HepG2 (cell line): ENCODE measurements around the gene CPNE5. TPM values are rescaled to one million over a fixed set of nuclear protein-coding genes. Genes with fewer than 3 reads are reported as not detected.

ENCODE experiments used
- EP300 ChIP-seq, 3 experiments: sonication (generic) in 1 of 3; formaldehyde crosslinking in 1 of 3; IDR thresholded peaks; 2 replicates each; pipeline versions ENCODE4 v1.5.1 to v1.6.1; 2011 to 2020; ENCODE audit warnings: low read depth in 2 of 3, low read length in 2 of 3, borderline replicate concordance in 1 of 3, improper control_type of control experiment in 1 of 3, mild to moderate bottlenecking in 1 of 3, missing genetic modification reagents in 1 of 3, moderate library complexity in 1 of 3
- ESRRA ChIP-seq: sonication (generic); formaldehyde crosslinking; IDR thresholded peaks from 2 replicates; pipeline ENCODE4 v1.5.1; 2020; ENCODE audit warnings: mild to moderate bottlenecking, low read depth, missing genetic modification reagents
- GATA4 ChIP-seq: sonication (generic); IDR thresholded peaks from 2 replicates; pipeline ENCODE4 v1.6.1; 2016; ENCODE audit warnings: antibody characterized with exemption, low read depth, borderline replicate concordance
- KDM5A ChIP-seq: fragments of 200-600 bp; sonication (generic); IDR thresholded peaks from 2 replicates; pipeline ENCODE4 v1.7.0; 2018; ENCODE audit warnings: antibody characterized with exemption, mild to moderate bottlenecking, low read length, borderline replicate concordance
- NCOR1 ChIP-seq: fragments of 200-600 bp; sonication (generic); IDR thresholded peaks from 2 replicates; pipeline ENCODE4 v1.7.0; 2017; ENCODE audit warnings: antibody characterized with exemption, low read length, borderline replicate concordance
- NR0B2 ChIP-seq: sonication (generic); formaldehyde crosslinking; IDR thresholded peaks from 2 replicates; pipeline ENCODE4 v1.4.0; 2020; ENCODE audit warnings: mild to moderate bottlenecking, missing genetic modification reagents
- RFXANK ChIP-seq: IDR thresholded peaks from 2 replicates; pipeline ENCODE4 v1.6.1; 2016
- RORA ChIP-seq: sonication (generic); formaldehyde crosslinking; IDR thresholded peaks from 2 replicates; pipeline ENCODE4 v1.5.0; 2020; ENCODE audit warnings: mild to moderate bottlenecking, missing genetic modification reagents, moderate library complexity
- SAFB2 ChIP-seq: sonication (generic); formaldehyde crosslinking; IDR thresholded peaks from 2 replicates; pipeline ENCODE4 v1.5.1; 2020; ENCODE audit warnings: missing genetic modification reagents, low read depth, mild to moderate bottlenecking, borderline replicate concordance
- ZFP36L1 ChIP-seq: sonication (generic); formaldehyde crosslinking; IDR thresholded peaks from 2 replicates; pipeline ENCODE4 v1.8.0; 2022; ENCODE audit warnings: mild to moderate bottlenecking, missing genetic modification reagents, moderate library complexity
- ZMYM4 ChIP-seq: sonication (generic); formaldehyde crosslinking; IDR thresholded peaks from 2 replicates; pipeline ENCODE4 v1.8.1; 2023; ENCODE audit warnings: mild to moderate bottlenecking, missing genetic modification reagents
- ZNF160 ChIP-seq: sonication (generic); formaldehyde crosslinking; IDR thresholded peaks from 2 replicates; pipeline ENCODE4 v1.8.0; 2022; ENCODE audit warnings: mild to moderate bottlenecking, inconsistent platforms, missing genetic modification reagents
- ZNF282 ChIP-seq: fragments of 450-650 bp; IDR thresholded peaks from 2 replicates; pipeline ENCODE4 v1.6.1; 2018; ENCODE audit not compliant: partially characterized antibody
- ZNF335 ChIP-seq: sonication (generic); formaldehyde crosslinking; IDR thresholded peaks from 2 replicates; pipeline ENCODE4 v1.4.0; 2020; ENCODE audit warnings: missing genetic modification reagents
- ZNF605 ChIP-seq: sonication (generic); formaldehyde crosslinking; IDR thresholded peaks from 2 replicates; pipeline ENCODE4 v1.8.0; 2022; ENCODE audit warnings: mild to moderate bottlenecking, missing genetic modification reagents
- ZNF710 ChIP-seq: sonication (generic); formaldehyde crosslinking; IDR thresholded peaks from 2 replicates; pipeline ENCODE4 v1.5.0; 2020; ENCODE audit warnings: mild to moderate bottlenecking, missing genetic modification reagents, borderline replicate concordance
- ZNF83 ChIP-seq: sonication (generic); formaldehyde crosslinking; IDR thresholded peaks from 2 replicates; pipeline ENCODE4 v1.4.0; 2020; ENCODE audit warnings: missing genetic modification reagents, mild to moderate bottlenecking, borderline replicate concordance
- polyA plus RNA-seq, 8 experiments: library from polyadenylated mRNA; depleted of rRNA in 3 of 8; stranded (reverse) in 7 of 8; unstranded in 1 of 8; fragments of >200 nt; fragmentation: Illumina TruSeq in 4 of 8; extraction: Trizol in 4 of 8; gene quantifications; 2 replicates each; pipeline versions ENCODE4 v1.2.1 to v1.2.3, GENCODE V29; 2011 to 2016; ENCODE audit warnings: low read depth in 4 of 8, missing spikeins in 1 of 8, mixed read lengths in 1 of 8; ENCODE audit not compliant: insufficient read depth in 1 of 8
- total RNA-seq, 5 experiments: library from RNA; depleted of rRNA; stranded (reverse); fragments of >200 nt; fragmentation: Illumina TruSeq; extraction: Trizol; gene quantifications; 2 replicates each; pipeline ENCODE4 v1.2.3, GENCODE V29; 2016; ENCODE audit warnings: low read depth in 1 of 5
- TF ChIP-seq, protein P1 (sequence below): sonication (generic); formaldehyde crosslinking; IDR thresholded peaks from 2 replicates; pipeline ENCODE4 v1.5.0; 2020; ENCODE audit warnings: mild to moderate bottlenecking, missing genetic modification reagents
- TF ChIP-seq, protein P2 (sequence below): IDR thresholded peaks from 2 replicates; pipeline ENCODE4 v1.6.1; 2012; ENCODE audit warnings: inconsistent platforms
- TF ChIP-seq, protein P3 (sequence below): sonication (generic); formaldehyde crosslinking; IDR thresholded peaks from 2 replicates; pipeline ENCODE4 v1.4.0; 2020; ENCODE audit warnings: missing genetic modification reagents

CPNE5 gene
- total and polyA plus RNA-seq, 2 of the 13 experiments (the other 11 are each of a cell fraction or from before 2014, with no cell fraction given), result 0.16 TPM; not detected in 1

DNA sequence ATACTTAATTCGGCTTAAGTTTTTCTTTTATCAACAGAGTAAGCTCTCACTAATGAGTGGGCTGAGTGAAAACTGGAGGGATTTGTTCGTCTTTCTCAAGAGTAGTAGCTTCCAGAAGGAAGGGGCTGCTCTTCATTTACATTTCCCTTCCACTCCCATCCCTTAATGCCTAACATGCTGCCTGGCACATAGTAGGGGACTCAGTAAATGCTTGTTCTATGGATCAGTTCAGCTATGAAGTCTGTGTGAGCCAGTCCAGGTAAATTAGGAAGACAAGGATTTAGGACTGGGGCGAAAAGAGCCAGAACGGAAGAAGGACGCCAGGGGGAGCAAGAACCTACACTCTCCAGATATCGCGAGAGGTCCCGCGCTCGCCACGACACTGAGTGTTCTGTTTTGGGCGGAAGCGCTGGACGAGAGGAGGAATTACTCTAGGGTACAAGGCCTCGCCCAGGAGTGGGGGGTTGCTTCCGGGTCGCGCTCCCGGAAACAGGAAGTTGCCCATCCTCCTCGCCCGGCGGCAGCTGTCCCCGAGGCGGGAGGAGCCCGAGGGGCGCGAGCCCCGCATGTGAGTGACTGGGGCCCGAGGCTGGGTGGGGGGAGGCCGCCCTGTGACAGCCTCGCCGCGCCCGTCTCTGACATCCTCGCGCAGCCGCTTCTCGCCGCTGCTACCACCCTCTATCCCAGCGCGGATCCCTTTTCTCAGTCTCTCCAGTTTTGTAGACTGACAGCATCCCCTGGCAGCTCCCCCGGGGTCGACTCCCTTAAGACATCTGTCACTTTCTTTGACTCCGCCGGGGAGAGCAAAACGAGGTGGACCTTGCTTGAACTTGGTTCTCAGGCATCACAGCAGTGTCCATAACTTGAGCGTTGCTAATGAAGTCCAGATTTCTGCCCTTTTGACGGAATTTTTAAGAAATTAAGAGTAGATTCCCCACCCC lies 46.5 kb upstream of the CPNE5 start, which contains the start of gene C6orf89 (continued):
- TF ChIP-seq ZNF710 (peak; percentile 45; the same call in 1 of the 2 replicates), NR0B2 (CRISPR knock-in tag) (peak; percentile 92), ZNF605 (peak; percentile 99), NCOR1 (peak; percentile 76; the same call in 1 of the 2 replicates), EP300 (IDR thresholded peaks at IDR 0.05; ENCODE audit: low read depth in 2 of 2, low read length in 2 of 2) (peak in 1 of 2 experiments; percentile 55; a peak in 2 of 4 replicates), EP300 (CRISPR knock-in tag; IDR thresholded peaks at IDR 0.05; ENCODE audit: borderline replicate concordance) (peak; percentile 41; the same call in 1 of the 2 replicates), GATA4 (no peak), ESRRA (peak; percentile 86; the same call in 1 of the 2 replicates), SAFB2 (CRISPR knock-in tag) (peak; percentile 96), ZNF83 (CRISPR knock-in tag) (peak; percentile 85), ZNF160 (CRISPR knock-in tag) (peak; percentile 80; the same call in 1 of the 2 replicates), RORA (no peak), KDM5A (peak; percentile 84), ZNF282 (no peak), RFXANK (CRISPR knock-in tag) (peak; percentile 81; the same call in 1 of the 2 replicates), ZFP36L1 (CRISPR knock-in tag) (peak; percentile 46; the same call in 1 of the 2 replicates), ZMYM4 (CRISPR knock-in tag) (peak; percentile 100), ZNF335 (CRISPR knock-in tag) (peak; percentile 93)
- TF ChIP-seq, protein P1, sequence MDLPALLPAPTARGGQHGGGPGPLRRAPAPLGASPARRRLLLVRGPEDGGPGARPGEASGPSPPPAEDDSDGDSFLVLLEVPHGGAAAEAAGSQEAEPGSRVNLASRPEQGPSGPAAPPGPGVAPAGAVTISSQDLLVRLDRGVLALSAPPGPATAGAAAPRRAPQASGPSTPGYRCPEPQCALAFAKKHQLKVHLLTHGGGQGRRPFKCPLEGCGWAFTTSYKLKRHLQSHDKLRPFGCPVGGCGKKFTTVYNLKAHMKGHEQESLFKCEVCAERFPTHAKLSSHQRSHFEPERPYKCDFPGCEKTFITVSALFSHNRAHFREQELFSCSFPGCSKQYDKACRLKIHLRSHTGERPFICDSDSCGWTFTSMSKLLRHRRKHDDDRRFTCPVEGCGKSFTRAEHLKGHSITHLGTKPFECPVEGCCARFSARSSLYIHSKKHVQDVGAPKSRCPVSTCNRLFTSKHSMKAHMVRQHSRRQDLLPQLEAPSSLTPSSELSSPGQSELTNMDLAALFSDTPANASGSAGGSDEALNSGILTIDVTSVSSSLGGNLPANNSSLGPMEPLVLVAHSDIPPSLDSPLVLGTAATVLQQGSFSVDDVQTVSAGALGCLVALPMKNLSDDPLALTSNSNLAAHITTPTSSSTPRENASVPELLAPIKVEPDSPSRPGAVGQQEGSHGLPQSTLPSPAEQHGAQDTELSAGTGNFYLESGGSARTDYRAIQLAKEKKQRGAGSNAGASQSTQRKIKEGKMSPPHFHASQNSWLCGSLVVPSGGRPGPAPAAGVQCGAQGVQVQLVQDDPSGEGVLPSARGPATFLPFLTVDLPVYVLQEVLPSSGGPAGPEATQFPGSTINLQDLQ (CRISPR knock-in tag), result peak; percentile 54; the same call in 1 of the 2 replicates
- TF ChIP-seq, protein P2, sequence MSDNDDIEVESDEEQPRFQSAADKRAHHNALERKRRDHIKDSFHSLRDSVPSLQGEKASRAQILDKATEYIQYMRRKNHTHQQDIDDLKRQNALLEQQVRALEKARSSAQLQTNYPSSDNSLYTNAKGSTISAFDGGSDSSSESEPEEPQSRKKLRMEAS, result peak; percentile 95
- TF ChIP-seq, protein P3, sequence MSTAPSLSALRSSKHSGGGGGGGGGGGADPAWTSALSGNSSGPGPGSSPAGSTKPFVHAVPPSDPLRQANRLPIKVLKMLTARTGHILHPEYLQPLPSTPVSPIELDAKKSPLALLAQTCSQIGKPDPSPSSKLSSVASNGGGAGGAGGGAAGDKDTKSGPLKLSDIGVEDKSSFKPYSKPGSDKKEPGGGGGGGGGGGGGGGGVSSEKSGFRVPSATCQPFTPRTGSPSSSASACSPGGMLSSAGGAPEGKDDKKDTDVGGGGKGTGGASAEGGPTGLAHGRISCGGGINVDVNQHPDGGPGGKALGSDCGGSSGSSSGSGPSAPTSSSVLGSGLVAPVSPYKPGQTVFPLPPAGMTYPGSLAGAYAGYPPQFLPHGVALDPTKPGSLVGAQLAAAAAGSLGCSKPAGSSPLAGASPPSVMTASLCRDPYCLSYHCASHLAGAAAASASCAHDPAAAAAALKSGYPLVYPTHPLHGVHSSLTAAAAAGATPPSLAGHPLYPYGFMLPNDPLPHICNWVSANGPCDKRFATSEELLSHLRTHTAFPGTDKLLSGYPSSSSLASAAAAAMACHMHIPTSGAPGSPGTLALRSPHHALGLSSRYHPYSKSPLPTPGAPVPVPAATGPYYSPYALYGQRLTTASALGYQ (CRISPR knock-in tag), result 0 out of 2 replicates have a peak, but pooled peaks have one; percentile 14
